Neural cell (in vitro differentiated cells): ENCODE measurements around the gene ANKS1B. TPM values are rescaled to one million over a fixed set of nuclear protein-coding genes. Genes with fewer than 3 reads are reported as not detected.
A peak's percentile ranks its signal among the peaks of the same experiment; 100 is the strongest.

ENCODE experiments used
- H2AFZ ChIP-seq: fragments of 200-600, 300-800 bp; sonication (generic), shearing (Covaris generic); 2 replicates; pipeline ENCODE4 v1.6.0; 2014; ENCODE audit warnings: low read depth, mild to moderate bottlenecking, antibody characterized with exemption, low read length, moderate library complexity
- H3F3A ChIP-seq: fragments of 200-600 bp; shearing (Covaris generic); 2 replicates; pipeline ENCODE4 v1.6.1; 2016; ENCODE audit warnings: mild to moderate bottlenecking, moderate library complexity, mixed read lengths, antibody characterized with exemption, low read length; ENCODE audit not compliant: insufficient read depth, poor library complexity, severe bottlenecking
- H3K27ac ChIP-seq: fragments of 200-600, 300-800 bp; sonication (generic), shearing (Covaris generic); 2 replicates; pipeline ENCODE4 v1.5.1; 2014; ENCODE audit warnings: mild to moderate bottlenecking, low read length, moderate library complexity
- H3K27me3 ChIP-seq: fragments of 300-800, 200-600 bp; sonication (generic), shearing (Covaris generic); 2 replicates; pipeline ENCODE4 v1.6.0; 2014; ENCODE audit warnings: mild to moderate bottlenecking, low read depth, low read length, moderate library complexity; ENCODE audit not compliant: insufficient read depth
- H3K36me3 ChIP-seq: fragments of 300-800, 200-600 bp; sonication (generic), shearing (Covaris generic); 2 replicates; pipeline ENCODE4 v1.5.1; 2014; ENCODE audit warnings: mild to moderate bottlenecking, antibody characterized with exemption, low read length, moderate library complexity; ENCODE audit not compliant: insufficient read depth
- H3K4me2 ChIP-seq: fragments of 300-800, 200-600 bp; sonication (generic), shearing (Covaris generic); 2 replicates; pipeline ENCODE4 v1.6.0; 2014; ENCODE audit warnings: mild to moderate bottlenecking, low read length
- H3K4me3 ChIP-seq: fragments of 300-800, 200-600 bp; sonication (generic), shearing (Covaris generic); 2 replicates; pipeline ENCODE4 v1.5.1; 2014; ENCODE audit warnings: mild to moderate bottlenecking, low read length, moderate library complexity
- H3K79me2 ChIP-seq: fragments of 200-600 bp; shearing (Covaris generic); replicated peaks from 2 replicates; pipeline ENCODE4 v1.6.0; 2014; ENCODE audit warnings: mild to moderate bottlenecking, low read length, moderate library complexity; ENCODE audit not compliant: insufficient read depth
- H3K9ac ChIP-seq: fragments of 300-800, 200-600 bp; sonication (generic), shearing (Covaris generic); 2 replicates; pipeline ENCODE4 v1.6.1; 2016; ENCODE audit warnings: mild to moderate bottlenecking, low read length, mixed read lengths
- H3K9me2 ChIP-seq: fragments of 200-600 bp; shearing (Covaris generic); 2 replicates; pipeline ENCODE4 v1.6.1; 2016; ENCODE audit warnings: mild to moderate bottlenecking, low read length, mixed read lengths; ENCODE audit not compliant: insufficient read depth
- H3K9me3 ChIP-seq: fragments of 200-600, 300-800 bp; sonication (generic), shearing (Covaris generic); 2 replicates; pipeline ENCODE4 v1.6.1; 2016; ENCODE audit warnings: mild to moderate bottlenecking, mixed run types, low read length, moderate library complexity, mixed read lengths
- H4K20me1 ChIP-seq: fragments of 200-600 bp; shearing (Covaris generic); 2 replicates; pipeline ENCODE4 v1.6.1; 2016; ENCODE audit warnings: mild to moderate bottlenecking, mixed run types; ENCODE audit not compliant: insufficient read depth
- CTCF ChIP-seq: fragments of 450-650 bp; IDR thresholded peaks from 2 replicates; pipeline ENCODE4 v1.5.1; 2014; ENCODE audit warnings: antibody characterized with exemption, mild to moderate bottlenecking, moderate library complexity; ENCODE audit not compliant: poor library complexity, severe bottlenecking
- EP300 ChIP-seq: fragments of 450-650 bp; conservative IDR thresholded peaks from 2 replicates; pipeline ENCODE4 v1.6.1; 2014; ENCODE audit warnings: antibody characterized with exemption, mild to moderate bottlenecking, moderate library complexity; ENCODE audit not compliant: poor library complexity, severe bottlenecking
- EZH2 ChIP-seq: fragments of 200-600, 300-800 bp; shearing (Covaris generic), sonication (generic); IDR thresholded peaks from 2 replicates; pipeline ENCODE4 v1.6.1; 2014; ENCODE audit warnings: antibody characterized with exemption, low read length, borderline replicate concordance, mild to moderate bottlenecking; ENCODE audit not compliant: insufficient read depth, poor library complexity, severe bottlenecking
- MXI1 ChIP-seq: fragments of 450-650 bp; conservative IDR thresholded peaks from 2 replicates; pipeline ENCODE4 v1.6.1; 2014; ENCODE audit warnings: antibody characterized with exemption, mild to moderate bottlenecking; ENCODE audit not compliant: poor library complexity, severe bottlenecking
- POLR2AphosphoS5 ChIP-seq: IDR thresholded peaks from 2 replicates; pipeline ENCODE4 v1.6.1; 2012
- RAD21 ChIP-seq: fragments of 450-650 bp; conservative IDR thresholded peaks from 2 replicates; pipeline ENCODE4 v1.6.1; 2014; ENCODE audit warnings: antibody characterized with exemption, mild to moderate bottlenecking, moderate library complexity
- REST ChIP-seq: IDR thresholded peaks from 2 replicates; pipeline ENCODE4 v1.6.1; 2012; ENCODE audit warnings: borderline replicate concordance
- SMC3 ChIP-seq: fragments of 450-650 bp; conservative IDR thresholded peaks from 2 replicates; pipeline ENCODE4 v1.6.1; 2014; ENCODE audit warnings: antibody characterized with exemption, mild to moderate bottlenecking, moderate library complexity; ENCODE audit not compliant: poor library complexity
- TAF1 ChIP-seq: IDR thresholded peaks from 2 replicates; pipeline ENCODE4 v1.6.1; 2012; ENCODE audit warnings: low read depth
- polyA plus RNA-seq: library from polyadenylated mRNA; depleted of rRNA; stranded (reverse); fragments of >200 nt; gene quantifications from 2 replicates; pipeline ENCODE4 v1.2.3, GENCODE V29; 2014

Gene ANKS1B
- polyA plus RNA-seq, 1 donor from 2014 or later: 65.6 TPM

GRCh38 chr12:99997806-99998205 is 13.1 kb upstream of the ANKS1B start:
- Histone ChIP-seq H3K27me3 (no peaks in the 10 kb centered on the region), H3K9me2 (no peaks in the 10 kb centered on the region), H3K27ac (no peak overlapping the region), H4K20me1 (no peaks in the 10 kb centered on the region), H3K9ac (no peak overlapping the region), H3K36me3 (no peaks in the 10 kb centered on the region), H3K4me3 (no peak overlapping the region), H3K79me2 (no peaks in the 10 kb centered on the region), H3F3A (no peaks in the 10 kb centered on the region), H3K9me3 (no peaks in the 10 kb centered on the region), H3K4me2 (no peak overlapping the region), H2AFZ (no peak overlapping the region)
- TF ChIP-seq EP300 (no peak), RAD21 (no peak), MXI1 (no peak), REST (no peak), EZH2 (no peak), POLR2AphosphoS5 (no peak), SMC3 (no peak), CTCF (no peak)

GRCh38 chr12:99996095-99996494 is 11.4 kb upstream of the ANKS1B start:
- Histone ChIP-seq H3K9me2 (no peaks in the 10 kb centered on the region), H3K9me3 (no peaks in the 10 kb centered on the region), H3K4me2 (no peak overlapping the region), H4K20me1 (no peaks in the 10 kb centered on the region), H3K27ac (no peak overlapping the region), H3K9ac (no peak overlapping the region), H3K36me3 (no peaks in the 10 kb centered on the region), H3K27me3 (no peaks in the 10 kb centered on the region), H3F3A (no peaks in the 10 kb centered on the region), H3K79me2 (no peaks in the 10 kb centered on the region), H3K4me3 (no peak overlapping the region), H2AFZ (no peak overlapping the region)
- TF ChIP-seq RAD21 (no peak), MXI1 (no peak)

- TF ChIP-seq MXI1 (no peak), SMC3 (no peak), POLR2AphosphoS5 (no peak), RAD21 (no peak), REST (no peak), EZH2 (no peak), CTCF (no peak), TAF1 (no peak), EP300 (no peak)
- Histone ChIP-seq H3K27me3 (no peaks in the 10 kb centered on the region), H3K4me3 (peak overlapping the region; percentile 80), H3K9me2 (no peaks in the 10 kb centered on the region), H3K4me2 (peak overlapping the region; percentile 82), H3K36me3 (no peaks in the 10 kb centered on the region), H2AFZ (peak overlapping the region; percentile 57), H3K9me3 (no peaks in the 10 kb centered on the region), H3K27ac (no peak overlapping the region), H3K9ac (no peak overlapping the region), H3K79me2 (peaks cover 3% of the 10 kb centered on the region), H3F3A (peaks cover 9% of the 10 kb centered on the region), H4K20me1 (no peaks in the 10 kb centered on the region)
Observed at GRCh38 chr12:99985631-99986030, 895 bp upstream of the ANKS1B start.
